ENCODE measurements around the gene COL4A2. TPM values are rescaled to one million over a fixed set of nuclear protein-coding genes. Genes with fewer than 3 reads are reported as not detected.

Gene COL4A2
- polyA plus RNA-seq, 2 of the 4 experiments (the other 2 are of a cell fraction), result 46.9 to 119 TPM

GRCh38 chr13:110336681-110337080 is 29.6 kb downstream of the COL4A2 start:
- TF ChIP-seq HMGXB4 (CRISPR knock-in tag; IDR thresholded peaks at IDR 0.05; ENCODE audit: borderline replicate concordance) (no peak), BCL3 (IDR thresholded peaks at IDR 0.05) (no peak), E2F6 (IDR thresholded peaks at IDR 0.05; ENCODE audit: borderline replicate concordance, low read depth) (no peak), JUN (IDR thresholded peaks at IDR 0.05) (no peak), RARB (CRISPR knock-in tag; IDR thresholded peaks at IDR 0.05) (no peak), HDAC2 (IDR thresholded peaks at IDR 0.05) (no peak), PBX3 (IDR thresholded peaks at IDR 0.05) (no peak), HOXB5 (CRISPR knock-in tag; IDR thresholded peaks at IDR 0.05) (no peak), NFE2L2 (conservative IDR thresholded peaks at IDR 0.05; ENCODE audit: low read length) (no peak), RFX5 (IDR thresholded peaks at IDR 0.05) (no peak), POLR2A (IDR thresholded peaks at IDR 0.05; ENCODE audit: low read length) (no peak), HEYL (CRISPR knock-in tag; IDR thresholded peaks at IDR 0.05) (no peak), SREBF2 (IDR thresholded peaks at IDR 0.05) (no peak), EHF (CRISPR knock-in tag; IDR thresholded peaks at IDR 0.05) (no peak), GATA3 (IDR thresholded peaks at IDR 0.05; ENCODE audit: borderline replicate concordance) (no peak), TFCP2L1 (CRISPR knock-in tag; IDR thresholded peaks at IDR 0.05) (no peak), NR3C1 (IDR thresholded peaks at IDR 0.05) (no peak)
- POLR2A ChIA-PET, result no interaction called here
- H3K4me2 ChIP-seq, result no peak overlapping the region

GRCh38 chr13:110337247-110337646 is 30.2 kb downstream of the COL4A2 start:
- H3K9me3 ChIP-seq, result no peaks in the 10 kb centered on the region
- WGBS (ENCODE audit: missing lambda C conversion rate), result 96% methylated on average over 7 of the region's 7 CpGs
- ChIA-PET POLR2A (no interaction called here), CTCF (no interaction called here)
- no peak for DNase-seq (ENCODE audit: low read depth in 1 of 2, low spot score in 1 of 2)
- FAIRE-seq, result no peak
- no peak overlapping the region for H3K4me3 ChIP-seq
- H3K27ac ChIP-seq, result peak overlapping the region in 1 of 2 experiments; percentile 52; a peak in 1 of 6 replicates
- no peak overlapping the region for H3K4me2 ChIP-seq
- ATAC-seq, result no peak
- peaks cover under 1% of the 10 kb centered on the region; the same call in 1 of the 3 replicates for H3K4me1 ChIP-seq
- TF ChIP-seq RAD21 (conservative IDR thresholded peaks at IDR 0.05 in 1 of 2, IDR thresholded peaks at IDR 0.05 in 1 of 2) (no peak), BHLHE40 (IDR thresholded peaks at IDR 0.05; ENCODE audit: low read depth, low read length) (no peak), GATA3 (IDR thresholded peaks at IDR 0.05; ENCODE audit: borderline replicate concordance) (no peak), PHF8 (IDR thresholded peaks at IDR 0.05; ENCODE audit: borderline replicate concordance, low read depth) (no peak), HOXB5 (CRISPR knock-in tag; IDR thresholded peaks at IDR 0.05) (no peak), HOXB13 (CRISPR knock-in tag; IDR thresholded peaks at IDR 0.05; ENCODE audit: low read depth) (no peak), JUNB (IDR thresholded peaks at IDR 0.05) (no peak), BCL3 (IDR thresholded peaks at IDR 0.05) (no peak), RCOR1 (IDR thresholded peaks at IDR 0.05; ENCODE audit: low read depth, low read length) (no peak), REST (IDR thresholded peaks at IDR 0.05) (no peak), EP300 (IDR thresholded peaks at IDR 0.05) (no peak), E2F6 (IDR thresholded peaks at IDR 0.05; ENCODE audit: borderline replicate concordance, low read depth) (no peak), JUN (IDR thresholded peaks at IDR 0.05) (no peak), ZSCAN20 (CRISPR knock-in tag; IDR thresholded peaks at IDR 0.05) (no peak), NR3C1 (IDR thresholded peaks at IDR 0.05) (no peak), PBX3 (IDR thresholded peaks at IDR 0.05) (no peak)

More at GRCh38 chr13:110336681-110337080, 29.6 kb downstream of the COL4A2 start:
- DNase-seq (ENCODE audit: low read depth in 1 of 2, low spot score in 1 of 2) (no peak), FAIRE-seq (no peak), ATAC-seq (no peak)
- Histone ChIP-seq H3K27ac (no peak overlapping the region), H3K4me3 (no peak overlapping the region), H3K9me3 (no peaks in the 10 kb centered on the region), H3K4me1 (no peaks in the 10 kb centered on the region)
- CTCF ChIA-PET, result no interaction called here
- 91% methylated on average over 4 of the region's 5 CpGs for WGBS (ENCODE audit: missing lambda C conversion rate)
